H9 (cell line): Measurements from ENCODE around the gene ARHGDIA. TPM values are rescaled to one million over a fixed set of nuclear protein-coding genes. Genes with fewer than 3 reads are reported as not detected.

ENCODE experiments used
- DNase-seq: peaks from one replicate; pipeline ENCODE4 v3.0.0-alpha.2; 2017
- H2AFZ ChIP-seq: one replicate; pipeline ENCODE4 v1.6.1; 2013; ENCODE audit warnings: mild to moderate bottlenecking, low read length, control low read depth, moderate library complexity
- H2AK5ac ChIP-seq: 2 replicates; pipeline ENCODE4 v1.6.1; 2013; ENCODE audit warnings: low read length, control low read depth, mixed read lengths; ENCODE audit not compliant: insufficient read length
- H2BK120ac ChIP-seq: one replicate; pipeline ENCODE4 v1.6.1; 2013; ENCODE audit warnings: low read depth, mild to moderate bottlenecking, low read length, control low read depth, inconsistent platforms; ENCODE audit not compliant: poor library complexity, severe bottlenecking
- H2BK12ac ChIP-seq: 2 replicates; pipeline ENCODE4 v1.6.1; 2013; ENCODE audit warnings: low read length, control low read depth, mixed read lengths, low read depth; ENCODE audit not compliant: insufficient read length
- H2BK15ac ChIP-seq: 2 replicates; pipeline ENCODE4 v1.6.1; 2013; ENCODE audit warnings: low read depth, low read length, control low read depth
- H2BK20ac ChIP-seq: one replicate; pipeline ENCODE4 v1.6.1; 2013; ENCODE audit warnings: low read depth, mild to moderate bottlenecking, low read length, control low read depth, inconsistent platforms; ENCODE audit not compliant: poor library complexity, severe bottlenecking
- H2BK5ac ChIP-seq: 2 replicates; pipeline ENCODE4 v1.6.1; 2013; ENCODE audit warnings: low read length, control low read depth, mixed read lengths; ENCODE audit not compliant: insufficient read length
- H3K14ac ChIP-seq: 2 replicates; pipeline ENCODE4 v1.6.1; 2013; ENCODE audit warnings: low read length, control low read depth; ENCODE audit not compliant: insufficient read depth
- H3K18ac ChIP-seq: 2 replicates; pipeline ENCODE4 v1.6.1; 2013; ENCODE audit warnings: low read depth, mild to moderate bottlenecking, mixed read lengths, low read length, control low read depth; ENCODE audit not compliant: insufficient read length
- H3K23ac ChIP-seq: 2 replicates; pipeline ENCODE4 v1.6.1; 2013; ENCODE audit warnings: low read length, control low read depth, mixed read lengths, low read depth; ENCODE audit not compliant: insufficient read length
- H3K23me2 ChIP-seq: 2 replicates; pipeline ENCODE4 v1.6.1; 2013; ENCODE audit warnings: low read depth, mild to moderate bottlenecking, mixed read lengths, low read length, control low read depth; ENCODE audit not compliant: insufficient read length, poor library complexity, severe bottlenecking
- H3K27ac ChIP-seq: 2 replicates; pipeline ENCODE4 v1.5.1; 2013; ENCODE audit warnings: low read length, control low read depth, mixed read lengths, low read depth; ENCODE audit not compliant: insufficient read length
- H3K27me3 ChIP-seq: 2 replicates; pipeline ENCODE4 v1.6.1; 2013; ENCODE audit warnings: low read length, control low read depth, inconsistent platforms; ENCODE audit not compliant: insufficient read depth
- H3K4ac ChIP-seq: 2 replicates; pipeline ENCODE4 v1.6.1; 2013; ENCODE audit warnings: low read depth, mild to moderate bottlenecking, control low read depth, inconsistent platforms, low read length, moderate library complexity
- H3K4me1 ChIP-seq: 2 replicates; pipeline ENCODE4 v1.6.1; 2013; ENCODE audit warnings: low read length, control low read depth, inconsistent platforms; ENCODE audit not compliant: insufficient read depth
- H3K4me2 ChIP-seq: 2 replicates; pipeline ENCODE4 v1.6.1; 2013; ENCODE audit warnings: low read length, control low read depth, mixed read lengths; ENCODE audit not compliant: insufficient read length, insufficient read depth
- H3K56ac ChIP-seq: 2 replicates; pipeline ENCODE4 v1.6.1; 2013; ENCODE audit warnings: low read depth, mild to moderate bottlenecking, mixed read lengths, low read length, control low read depth; ENCODE audit not compliant: insufficient read length
- H3K79me1 ChIP-seq: 2 replicates; pipeline ENCODE4 v1.6.1; 2013; ENCODE audit warnings: low read depth, mild to moderate bottlenecking, moderate library complexity, low read length, control low read depth, inconsistent platforms; ENCODE audit not compliant: insufficient read depth, poor library complexity, severe bottlenecking
- H3K79me2 ChIP-seq: 2 replicates; pipeline ENCODE4 v1.6.1; 2013; ENCODE audit warnings: low read length, control low read depth, inconsistent platforms; ENCODE audit not compliant: insufficient read depth
- H3K9ac ChIP-seq: 2 replicates; pipeline ENCODE4 v1.6.1; 2013; ENCODE audit warnings: low read length, control low read depth, mixed read lengths; ENCODE audit not compliant: insufficient read length; ENCODE audit errors: extremely low read depth
- H3K9me3 ChIP-seq: one replicate; pipeline ENCODE4 v1.6.1; 2013; ENCODE audit warnings: low read depth, low read length, inconsistent platforms; ENCODE audit not compliant: control insufficient read depth
- H3T11ph ChIP-seq: one replicate; pipeline ENCODE4 v1.6.1; 2013; ENCODE audit warnings: mild to moderate bottlenecking, low read length, control low read depth, inconsistent platforms
- H4K20me1 ChIP-seq: one replicate; pipeline ENCODE4 v1.6.1; 2013; ENCODE audit not compliant: control insufficient read depth, insufficient read length, insufficient read depth
- H4K5ac ChIP-seq: 2 replicates; pipeline ENCODE4 v1.6.1; 2013; ENCODE audit warnings: low read depth, mild to moderate bottlenecking, mixed read lengths, low read length, control low read depth; ENCODE audit not compliant: insufficient read length
- H4K8ac ChIP-seq: replicated peaks from 2 replicates; pipeline ENCODE4 v1.6.1; 2013; ENCODE audit warnings: low read length, control low read depth, mixed read lengths, low read depth; ENCODE audit not compliant: insufficient read length
- H4K91ac ChIP-seq: 2 replicates; pipeline ENCODE4 v1.6.1; 2013; ENCODE audit warnings: low read depth, mild to moderate bottlenecking, moderate library complexity, mixed read lengths, low read length, control low read depth; ENCODE audit not compliant: insufficient read length
- H3K27ac Mint-ChIP-seq, 3 experiments: 2 replicates in 2 of 3; 3 replicates in 1 of 3; pipeline ENCODE4 v1.8.0; 2020 to 2021; ENCODE audit warnings: mixed read lengths in 3 of 3, mild to moderate bottlenecking in 1 of 3, moderate library complexity in 1 of 3
- H3K27me3 Mint-ChIP-seq: 2 replicates; pipeline ENCODE4 v1.8.0; 2021; ENCODE audit warnings: low read depth, mild to moderate bottlenecking, moderate library complexity, mixed read lengths
- H3K36me3 Mint-ChIP-seq, 3 experiments: 2 replicates in 2 of 3; 3 replicates in 1 of 3; pipeline ENCODE4 v1.8.0; 2020 to 2021; ENCODE audit warnings: low read depth in 3 of 3, mixed read lengths in 3 of 3; ENCODE audit not compliant: insufficient read depth in 1 of 3
- H3K4me1 Mint-ChIP-seq, 2 experiments: 2 replicates each; pipeline ENCODE4 v1.8.0; 2020; ENCODE audit warnings: mixed read lengths in 2 of 2
- H3K4me3 Mint-ChIP-seq, 2 experiments: 2 replicates in 1 of 2; 3 replicates in 1 of 2; pipeline ENCODE4 v1.8.0; 2020 to 2021; ENCODE audit warnings: mild to moderate bottlenecking in 2 of 2, mixed read lengths in 2 of 2, moderate library complexity in 1 of 2
- H3K9me3 Mint-ChIP-seq, 2 experiments: 2 replicates in 1 of 2; 3 replicates in 1 of 2; pipeline ENCODE4 v1.8.0; 2020; ENCODE audit warnings: mild to moderate bottlenecking in 2 of 2, mixed read lengths in 2 of 2, moderate library complexity in 1 of 2
- CTCF ChIP-seq: fragments of 200-600 bp; sonication (generic); conservative IDR thresholded peaks from 3 replicates; pipeline ENCODE4 v1.8.0; 2021; ENCODE audit warnings: antibody characterized with exemption, mild to moderate bottlenecking
- WGBS: extraction: QIAGEN DNeasy Blood & Tissue Kit; methylation state at CpG from one replicate; pipeline ENCODE4 v1.1.7; 2013; ENCODE audit warnings: missing lambda C conversion rate, low lambda C conversion rate, mixed read lengths; ENCODE audit not compliant: insufficient read length; ENCODE audit errors: extremely low coverage; 5-methylcytosine and 5-hydroxymethylcytosine counted together
- total RNA-seq: library from RNA; stranded (reverse); gene quantifications from 2 replicates; pipeline ENCODE4 v1.2.1, GENCODE V29; 2021

Gene ARHGDIA
- total RNA-seq, 1 experiment from 2014 or later, result 247 TPM

- no peak overlapping the region for H2AFZ ChIP-seq
- H3K23me2 ChIP-seq, result peaks cover 10% of the 10 kb centered on the region
- no peak overlapping the region for H2AK5ac ChIP-seq
- H3K18ac ChIP-seq, result no peak overlapping the region
- no peak overlapping the region for H3K14ac ChIP-seq
- peak overlapping the region; percentile 78 for H3K4me2 ChIP-seq
- no peak overlapping the region for H2BK15ac ChIP-seq
- no peak overlapping the region for H2BK5ac ChIP-seq
- H4K8ac ChIP-seq, result no peak overlapping the region
- no peak for TF ChIP-seq CTCF
- no CpG with 5 or more reads among the region's 23 CpGs for WGBS
- Mint-ChIP-seq H3K4me1 (peaks cover 9 to 20% of the 10 kb centered on the region in 2 experiments), H3K27ac (peak overlapping the region; percentile 38 to 89 (median 87)), H3K27me3 (peaks cover 2% of the 10 kb centered on the region), H3K4me3 (peak overlapping the region; percentile 82 to 88), H3K36me3 (peaks cover 22 to 61% (median 55%) of the 10 kb centered on the region in 3 experiments; a peak in 6 of 7 replicates), H3K9me3 (peaks cover 0 to 3% of the 10 kb centered on the region in 2 experiments; a peak in 1 of 5 replicates)
- no peaks in the 10 kb centered on the region for H3K27me3 ChIP-seq
- no peak overlapping the region for H3K4ac ChIP-seq
- H2BK20ac ChIP-seq, result no peak overlapping the region
- peaks cover 2% of the 10 kb centered on the region for H4K20me1 ChIP-seq
- peak overlapping the region; percentile 56 for H3K9ac ChIP-seq
- H4K91ac ChIP-seq, result no peak overlapping the region
- H2BK12ac ChIP-seq, result no peak overlapping the region
- no peak overlapping the region for H3K56ac ChIP-seq
- no peak overlapping the region for H2BK120ac ChIP-seq
- H3K27ac ChIP-seq, result no peak overlapping the region
- no peaks in the 10 kb centered on the region for H3K9me3 ChIP-seq
- H3K4me1 ChIP-seq, result peaks cover 3% of the 10 kb centered on the region; the same call in 1 of the 2 replicates
- H3K23ac ChIP-seq, result no peak overlapping the region
- H3T11ph ChIP-seq, result no peak overlapping the region
- H3K79me2 ChIP-seq, result peaks cover 20% of the 10 kb centered on the region; the same call in 1 of the 2 replicates
- H3K79me1 ChIP-seq, result peaks cover 14% of the 10 kb centered on the region
- DNase-seq, result no peak
- no peak overlapping the region for H4K5ac ChIP-seq
Observed at GRCh38 chr17:81858967-81859905, 11.9 kb downstream of the ARHGDIA start.
